H1 (cell line): Measurements from ENCODE around the gene JAG2. TPM values are rescaled to one million over a fixed set of nuclear protein-coding genes. Genes with fewer than 3 reads are reported as not detected.

Source experiments
- E2F6 ChIP-seq: IDR thresholded peaks from 2 replicates; pipeline ENCODE4 v1.6.1; 2012; ENCODE audit warnings: inconsistent platforms
- NANOG ChIP-seq: IDR thresholded peaks from 2 replicates; pipeline ENCODE4 v1.6.1; 2011; ENCODE audit warnings: low read length, low read depth, mild to moderate bottlenecking, inconsistent platforms; ENCODE audit not compliant: insufficient read depth, poor library complexity, severe bottlenecking
- PHF8 ChIP-seq: fragments of 200-600 bp; sonication (generic); conservative IDR thresholded peaks from 2 replicates; pipeline ENCODE4 v1.7.1; 2012; ENCODE audit warnings: low read depth, mild to moderate bottlenecking, inconsistent platforms, low read length, moderate library complexity
- polyA plus RNA-seq, 7 experiments: library from polyadenylated mRNA; depleted of rRNA in 3 of 7; stranded (reverse) in 5 of 7; unstranded in 2 of 7; fragments of >200 nt in 5 of 7; fragments of 200-250 nt in 2 of 7; gene quantifications; 1 replicate in 5 of 7; 2 replicates in 1 of 7; 4 replicates in 1 of 7; pipeline versions ENCODE4 v1.2.1 to v1.2.3, GENCODE V29; 2011 to 2013; ENCODE audit warnings: missing spikeins in 2 of 7, mixed read lengths in 2 of 7
- total RNA-seq: library from RNA; stranded (reverse); fragmentation: NEBNext Ultra II Directional; extraction: Animal tissue kit (Norgen Biotek cat#: 25700); gene quantifications from 2 replicates; pipeline ENCODE4 v1.2.1, GENCODE V29; 2021

Gene JAG2
- total and polyA plus RNA-seq, 2 of the 8 experiments (the other 6 are each of a cell fraction or from before 2014, with no cell fraction given), result 2.8 to 6.2 TPM

GRCh38 chr14:105168979-105169507 is 467 bp upstream of the JAG2 start (continued):
- peak; percentile 93 for TF ChIP-seq E2F6
- TF ChIP-seq PHF8, result 0 out of 2 replicates have a peak, but pooled peaks have one; percentile 9
- no peak for TF ChIP-seq NANOG
